H7 (cell line): ENCODE data around the gene SLC25A28. TPM values are rescaled to one million over a fixed set of nuclear protein-coding genes. Genes with fewer than 3 reads are reported as not detected.

Experiments used
- DNase-seq: peaks from one replicate; pipeline ENCODE4 v3.0.0; 2012
- H3K27me3 ChIP-seq: 2 replicates; pipeline ENCODE4 v1.6.0; 2011; ENCODE audit warnings: mild to moderate bottlenecking, low read length; ENCODE audit not compliant: control insufficient read depth, insufficient read depth
- H3K36me3 ChIP-seq: replicated peaks from 2 replicates; pipeline ENCODE4 v1.5.1; 2011; ENCODE audit warnings: low read length; ENCODE audit not compliant: control insufficient read depth, insufficient read depth
- H3K4me3 ChIP-seq: 2 replicates; pipeline ENCODE4 v1.5.1; 2011; ENCODE audit warnings: low read depth, mild to moderate bottlenecking, control low read depth, low read length, moderate library complexity; ENCODE audit not compliant: insufficient read depth
- total RNA-seq: library from RNA; depleted of rRNA; stranded (reverse); fragments of >200 nt; shearing (Covaris generic); gene quantifications from 2 replicates; pipeline ENCODE4 v1.2.3, GENCODE V29; 2014; rRNA removed

The SLC25A28 gene, protein sequence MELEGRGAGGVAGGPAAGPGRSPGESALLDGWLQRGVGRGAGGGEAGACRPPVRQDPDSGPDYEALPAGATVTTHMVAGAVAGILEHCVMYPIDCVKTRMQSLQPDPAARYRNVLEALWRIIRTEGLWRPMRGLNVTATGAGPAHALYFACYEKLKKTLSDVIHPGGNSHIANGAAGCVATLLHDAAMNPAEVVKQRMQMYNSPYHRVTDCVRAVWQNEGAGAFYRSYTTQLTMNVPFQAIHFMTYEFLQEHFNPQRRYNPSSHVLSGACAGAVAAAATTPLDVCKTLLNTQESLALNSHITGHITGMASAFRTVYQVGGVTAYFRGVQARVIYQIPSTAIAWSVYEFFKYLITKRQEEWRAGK
- 21.5 and 24.0 TPM in 2 replicates for total RNA-seq

DNA sequence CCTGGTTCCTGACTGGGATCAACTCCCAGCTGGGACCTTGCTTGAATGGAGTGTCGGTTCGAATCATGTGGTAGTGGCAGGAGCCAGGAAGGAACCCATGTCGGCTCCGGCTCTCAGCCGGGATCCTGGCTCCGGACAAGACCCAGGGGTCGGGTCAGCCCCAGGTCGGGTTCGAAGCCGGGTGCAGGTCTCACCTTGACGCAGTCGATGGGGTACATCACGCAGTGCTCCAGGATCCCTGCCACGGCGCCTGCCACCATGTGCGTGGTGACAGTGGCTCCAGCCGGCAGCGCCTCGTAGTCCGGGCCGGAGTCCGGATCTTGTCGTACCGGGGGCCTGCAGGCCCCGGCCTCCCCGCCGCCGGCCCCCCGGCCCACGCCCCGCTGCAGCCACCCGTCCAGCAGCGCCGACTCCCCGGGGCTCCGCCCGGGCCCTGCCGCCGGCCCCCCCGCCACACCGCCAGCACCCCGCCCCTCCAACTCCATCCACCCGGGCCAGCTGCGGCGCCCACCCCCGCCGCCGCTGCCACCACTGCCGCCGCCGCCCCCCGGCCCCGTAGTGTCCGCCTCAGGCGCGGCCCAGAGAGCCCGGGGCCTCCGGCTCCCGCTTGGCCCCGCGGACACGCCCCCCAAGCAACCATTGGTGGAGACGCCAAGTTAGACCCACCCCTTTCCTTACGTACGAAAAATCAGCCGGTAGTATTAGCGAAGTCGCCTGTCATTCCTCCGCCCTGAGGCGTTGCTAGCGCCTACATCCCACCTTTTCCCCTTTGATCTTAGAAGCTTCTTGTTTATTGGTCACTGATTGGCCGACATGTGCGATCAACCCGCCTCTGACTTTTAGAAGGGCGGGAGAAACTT, at the start of gene SLC25A28:
TSS of gene SLC25A28 (minus strand) at position 589 of the 860 bp plus-strand sequence. CDS start at position 485, 104 bp downstream.
- H3K27me3 ChIP-seq = no peaks in the 10 kb centered on the region; the same call in 1 of the 2 replicates
- peak within 1 kb of the TSS; percentile 83 for H3K4me3 ChIP-seq
- DNase-seq = no peak
- no peaks in the 10 kb centered on the region for H3K36me3 ChIP-seq

DNA sequence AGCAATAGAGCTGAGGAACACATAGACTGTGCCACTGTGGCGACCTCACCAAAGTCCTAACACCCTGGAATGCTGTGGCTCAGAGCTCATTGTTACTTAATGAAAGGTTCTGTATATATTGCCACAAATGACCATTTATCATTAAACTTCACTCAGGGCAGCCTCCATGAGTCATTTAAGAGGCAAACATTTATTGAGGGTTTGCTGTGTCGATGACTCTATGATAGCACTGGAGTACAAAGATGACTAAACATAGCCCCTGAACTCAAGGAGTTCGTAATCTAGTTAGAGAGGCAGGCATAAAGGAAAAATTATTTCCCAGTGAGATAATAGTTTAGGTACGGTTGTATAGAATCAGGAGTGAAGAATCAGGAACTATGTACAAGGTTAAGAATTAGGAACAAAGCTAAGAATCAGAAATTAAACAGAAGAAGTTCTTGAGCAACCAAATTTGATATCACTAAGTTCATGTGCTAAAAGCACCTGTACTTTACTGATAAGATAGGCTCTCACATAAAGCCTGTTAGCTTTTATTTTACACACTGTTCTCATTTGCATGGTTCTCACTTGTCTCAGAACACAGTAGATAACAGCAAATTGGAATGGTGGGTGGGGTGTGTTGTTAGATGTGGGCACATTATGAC, 47.0 kb upstream of the SLC25A28 start:
- Histone ChIP-seq H3K4me3 (no peak overlapping the region), H3K27me3 (no peaks in the 10 kb centered on the region), H3K36me3 (no peaks in the 10 kb centered on the region; the same call in 1 of the 2 replicates)
- DNase-seq = no peak

DNA sequence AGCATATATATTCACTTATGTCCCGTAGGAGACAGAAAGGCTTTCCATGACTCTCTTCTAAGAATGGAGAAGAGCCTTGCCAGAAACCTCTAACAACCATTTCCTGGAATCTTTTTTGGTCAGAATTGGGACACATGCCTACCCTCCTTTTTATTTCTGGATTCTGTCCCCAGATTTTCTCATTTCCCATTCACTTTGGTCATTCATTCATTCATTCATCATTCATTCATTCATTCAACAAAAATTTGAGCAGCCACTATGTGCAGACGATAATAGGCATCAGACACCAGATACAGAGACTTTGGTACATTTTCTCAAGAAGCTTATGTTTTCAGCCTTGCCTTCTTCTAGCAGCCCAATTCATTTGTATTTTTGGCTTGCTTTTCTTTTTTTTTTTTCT, 45.1 kb upstream of the SLC25A28 start:
- DNase-seq = no peak
- Histone ChIP-seq H3K27me3 (no peaks in the 10 kb centered on the region), H3K36me3 (peaks cover 1% of the 10 kb centered on the region), H3K4me3 (no peak overlapping the region)

DNA sequence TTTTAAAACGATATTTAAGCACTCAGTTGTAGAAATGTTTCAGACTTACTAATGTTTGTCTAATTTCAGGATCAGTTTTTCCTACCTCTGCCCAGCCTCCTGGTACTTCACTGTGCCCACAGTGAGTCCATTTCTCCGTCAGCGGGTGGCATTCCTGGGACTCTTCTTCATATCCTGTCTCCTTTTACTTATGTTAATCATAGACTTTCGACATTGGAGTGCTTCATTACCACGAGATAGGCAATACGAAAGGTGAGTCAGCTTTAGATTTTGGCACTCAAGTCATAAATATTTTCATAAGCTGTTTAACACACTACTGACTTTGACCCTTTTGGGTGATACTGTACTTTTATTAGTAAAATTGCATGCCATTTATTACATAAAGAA, 41.1 kb upstream of the SLC25A28 start:
- DNase-seq = no peak
- H3K4me3 ChIP-seq = no peak overlapping the region
- peaks cover 14% of the 10 kb centered on the region; the same call in 1 of the 2 replicates for H3K27me3 ChIP-seq
- peaks cover 1% of the 10 kb centered on the region for H3K36me3 ChIP-seq

DNA sequence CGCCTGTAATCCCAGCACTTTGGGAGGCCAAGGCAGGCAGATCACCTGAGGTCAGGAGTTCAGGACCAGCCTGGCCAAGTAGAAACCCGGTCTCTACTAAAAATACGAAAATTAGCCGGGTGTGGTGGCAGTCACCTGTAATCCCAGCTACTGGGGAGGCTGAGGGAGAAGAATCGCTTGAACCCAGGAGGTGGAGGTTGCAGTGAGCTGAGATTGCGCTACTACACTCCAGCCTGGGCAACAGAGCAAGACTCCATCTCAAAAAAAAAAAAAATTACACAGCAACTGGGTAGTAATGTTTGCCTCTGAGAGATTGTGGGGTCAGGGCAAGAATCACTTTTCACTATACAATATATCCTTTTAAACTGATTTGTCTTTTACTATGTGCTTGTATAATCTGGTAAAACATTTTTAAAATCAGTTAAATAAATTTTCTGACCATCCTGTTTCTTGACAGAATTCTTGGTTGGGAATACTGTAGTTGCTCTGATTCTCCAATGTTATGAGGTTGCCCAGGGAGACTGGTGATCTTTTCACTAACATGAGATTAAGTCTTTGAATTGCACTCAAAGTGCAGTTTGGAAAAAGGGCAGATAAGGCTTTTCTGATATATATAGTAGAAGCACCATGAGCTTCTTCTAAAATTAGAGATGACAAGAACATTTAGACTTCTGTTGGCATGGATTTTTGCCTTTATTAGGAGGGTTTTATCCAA, 40.6 kb upstream of the SLC25A28 start:
- Histone ChIP-seq H3K36me3 (peaks cover 1% of the 10 kb centered on the region), H3K27me3 (peaks cover 16% of the 10 kb centered on the region; the same call in 1 of the 2 replicates), H3K4me3 (no peak overlapping the region)
- no peak for DNase-seq

DNA sequence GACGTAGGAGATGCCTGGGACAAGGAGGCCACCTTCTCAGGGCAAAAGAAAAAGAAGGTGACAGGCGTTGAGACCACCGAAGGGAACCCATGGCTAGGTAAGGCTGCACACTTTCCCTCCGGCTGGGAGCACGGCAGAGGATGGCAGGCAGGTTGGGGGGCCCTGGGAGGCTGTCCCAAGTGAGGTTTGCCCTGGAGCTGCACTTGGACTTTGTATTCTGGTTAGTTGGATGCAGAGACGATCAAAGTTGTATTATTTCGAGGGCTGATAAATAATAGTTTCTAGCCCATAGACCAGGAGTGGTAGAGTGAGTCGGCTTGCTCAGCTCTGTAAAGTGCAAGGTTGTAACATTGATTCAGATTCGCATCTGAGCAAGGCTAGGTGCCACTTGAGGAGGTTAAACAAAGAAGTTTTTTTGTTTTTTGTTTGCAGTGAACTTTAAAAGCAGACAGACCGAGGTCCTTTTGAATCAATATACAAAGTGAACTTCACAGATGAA, 39.7 kb upstream of the SLC25A28 start:
- Histone ChIP-seq H3K36me3 (peaks cover 1% of the 10 kb centered on the region), H3K4me3 (peak overlapping the region; percentile 86), H3K27me3 (peaks cover 18% of the 10 kb centered on the region; the same call in 1 of the 2 replicates)
- no peak for DNase-seq

DNA sequence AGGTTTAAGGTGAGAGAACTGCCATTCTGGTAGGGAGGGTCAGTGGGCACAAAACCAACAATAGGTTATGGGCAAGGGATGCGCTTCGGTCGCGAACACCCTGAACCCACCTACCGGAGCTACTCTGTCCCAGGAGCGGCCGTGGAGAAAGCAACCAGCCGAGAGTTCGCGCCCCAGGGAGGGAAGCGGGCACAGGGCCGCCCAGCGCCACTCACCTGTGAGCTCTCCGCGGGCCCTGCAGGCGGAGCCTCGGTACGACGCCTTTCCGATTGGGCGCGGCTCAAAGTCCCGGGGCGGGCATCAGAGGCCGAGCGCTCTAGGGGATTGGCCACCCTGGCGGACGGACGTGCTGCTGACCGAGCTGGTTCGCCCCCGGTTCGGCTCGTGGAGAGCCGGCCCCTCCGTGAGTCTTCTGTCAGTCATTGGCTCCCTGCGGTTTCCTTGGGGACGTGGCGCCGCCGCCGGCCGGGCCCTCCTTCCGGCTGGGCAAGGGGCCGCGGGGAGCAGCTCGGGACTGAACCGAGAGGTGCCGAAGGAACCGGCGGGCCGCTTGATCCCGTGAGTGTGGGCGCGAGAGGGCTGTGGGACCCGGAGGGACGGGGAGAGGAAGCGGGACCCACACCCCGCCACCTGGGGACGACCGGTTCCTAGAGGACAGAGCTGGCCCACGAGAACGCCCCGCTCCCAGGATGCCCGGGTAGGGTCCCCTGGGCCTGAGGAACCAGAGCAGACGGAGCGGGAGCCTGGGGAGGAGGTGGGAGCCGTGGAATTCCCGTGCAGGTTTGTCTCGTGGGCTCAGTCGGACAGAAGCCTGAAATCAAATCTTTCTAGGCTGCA, 39.0 kb upstream of the SLC25A28 start, which contains the start of gene ENTPD7:
TSS of gene ENTPD7 (plus strand) at position 479 of the 837 bp plus-strand sequence. CDS start 448 bp downstream, outside the sequence.
- DNase-seq = peak; percentile 98
- Histone ChIP-seq H3K36me3 (peaks cover 1% of the 10 kb centered on the region), H3K27me3 (peaks cover 18% of the 10 kb centered on the region; the same call in 1 of the 2 replicates), H3K4me3 (peak within 1 kb of the TSS; percentile 86)

DNA sequence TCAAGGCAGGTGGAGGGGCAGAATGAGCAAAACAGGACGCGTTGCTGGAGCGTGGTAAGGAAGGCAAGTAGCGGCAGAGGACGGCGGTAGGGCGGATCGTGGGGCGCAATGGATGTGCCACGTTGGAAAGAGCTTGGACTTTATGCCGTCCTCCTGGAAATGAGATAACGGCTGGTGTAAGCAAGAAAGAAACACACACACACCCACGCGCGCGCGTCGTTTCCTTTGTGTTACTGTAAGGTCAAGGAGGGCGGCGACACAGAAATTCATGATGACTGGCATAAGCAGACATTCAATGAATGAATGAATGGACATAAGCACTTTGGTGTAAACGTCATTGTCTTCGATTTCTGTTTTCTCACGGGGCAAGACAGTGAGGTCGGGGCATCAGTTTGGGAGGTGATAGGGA, 38.4 kb upstream of the SLC25A28 start:
- Histone ChIP-seq H3K36me3 (peaks cover 1% of the 10 kb centered on the region), H3K4me3 (peak overlapping the region; percentile 86), H3K27me3 (peaks cover 18% of the 10 kb centered on the region; the same call in 1 of the 2 replicates)
- peak; percentile 31 for DNase-seq

DNA sequence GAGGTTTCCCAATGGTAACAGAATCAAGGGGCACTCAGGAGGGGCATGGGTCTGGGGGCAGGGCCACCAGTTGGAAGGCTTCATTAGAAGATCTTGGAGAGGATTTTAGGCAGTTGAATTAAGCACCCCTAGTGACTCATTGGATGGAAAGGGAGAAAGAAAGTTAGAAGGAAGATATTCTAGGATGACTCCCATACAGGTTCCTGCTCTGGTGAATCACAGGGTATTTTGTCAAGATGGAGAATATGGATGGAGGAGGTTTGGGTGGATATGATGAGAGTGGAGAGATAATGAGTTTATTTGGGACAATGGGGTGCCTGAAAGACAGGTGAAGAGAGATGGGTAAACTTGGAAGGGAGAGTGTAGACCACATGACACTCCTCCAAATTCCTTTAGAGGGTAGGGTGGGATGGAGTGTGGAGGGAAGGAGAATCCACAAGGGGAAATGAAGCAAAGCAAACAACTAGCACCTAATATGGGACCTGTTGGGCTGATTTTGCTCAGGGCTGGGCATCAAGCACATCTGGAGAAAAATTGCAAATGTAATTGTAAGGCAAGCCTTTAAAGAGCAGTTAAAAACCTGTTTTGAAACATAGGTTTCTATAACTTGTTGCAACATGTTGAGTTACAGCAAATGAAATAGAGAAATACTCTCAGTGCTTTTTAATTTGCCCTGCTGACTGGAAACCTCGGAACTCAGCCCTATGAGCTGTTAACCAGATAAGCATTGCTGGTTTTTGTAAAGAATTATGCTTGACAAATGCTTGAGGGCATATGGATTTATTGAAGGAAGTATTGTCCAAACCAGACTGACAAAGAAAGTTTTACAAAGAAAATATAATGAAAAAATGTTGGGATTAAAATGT, 36.2 kb upstream of the SLC25A28 start:
- DNase-seq = no peak
- Histone ChIP-seq H3K4me3 (no peak overlapping the region), H3K36me3 (peaks cover 1% of the 10 kb centered on the region), H3K27me3 (peaks cover 18% of the 10 kb centered on the region; the same call in 1 of the 2 replicates)

DNA sequence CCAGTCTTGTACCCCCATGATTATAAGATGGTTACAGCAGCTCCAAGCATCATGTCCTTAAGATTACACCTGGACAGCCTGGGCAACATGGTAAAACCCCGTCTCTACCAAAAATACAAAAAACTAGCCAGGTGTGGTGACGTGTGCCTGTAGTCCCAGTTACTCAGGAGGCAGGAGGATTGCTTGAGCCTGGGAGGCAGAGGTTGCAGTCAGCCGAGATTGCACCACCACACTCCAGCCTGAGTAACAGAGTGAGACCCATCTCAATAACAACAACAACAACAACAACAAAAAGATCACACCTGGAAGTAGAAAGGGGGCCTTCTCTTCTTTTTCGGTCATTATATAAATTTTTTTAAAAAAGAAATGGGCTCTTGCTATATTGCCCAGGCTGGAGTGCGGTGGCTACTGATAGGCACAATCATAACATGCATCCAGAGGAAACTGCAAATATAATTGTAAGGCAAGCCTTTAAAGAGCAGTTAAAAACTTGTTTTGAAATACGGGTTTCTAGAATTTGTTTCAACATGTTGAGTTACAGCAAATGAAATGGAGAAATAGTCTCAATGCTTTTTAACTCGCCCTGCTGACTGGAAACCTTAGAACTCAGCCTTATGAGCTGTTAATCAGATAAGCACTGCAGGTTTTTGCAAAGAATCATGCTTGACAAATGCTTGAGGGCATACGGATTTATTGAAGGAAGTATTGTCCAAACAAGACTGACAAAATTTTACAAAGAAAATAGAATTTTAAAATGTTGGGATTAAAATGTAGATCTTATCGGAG, 34.3 kb upstream of the SLC25A28 start:
- peaks cover 18% of the 10 kb centered on the region; the same call in 1 of the 2 replicates for H3K27me3 ChIP-seq
- no peak for DNase-seq
- H3K4me3 ChIP-seq = no peak overlapping the region
- H3K36me3 ChIP-seq = no peaks in the 10 kb centered on the region

DNA sequence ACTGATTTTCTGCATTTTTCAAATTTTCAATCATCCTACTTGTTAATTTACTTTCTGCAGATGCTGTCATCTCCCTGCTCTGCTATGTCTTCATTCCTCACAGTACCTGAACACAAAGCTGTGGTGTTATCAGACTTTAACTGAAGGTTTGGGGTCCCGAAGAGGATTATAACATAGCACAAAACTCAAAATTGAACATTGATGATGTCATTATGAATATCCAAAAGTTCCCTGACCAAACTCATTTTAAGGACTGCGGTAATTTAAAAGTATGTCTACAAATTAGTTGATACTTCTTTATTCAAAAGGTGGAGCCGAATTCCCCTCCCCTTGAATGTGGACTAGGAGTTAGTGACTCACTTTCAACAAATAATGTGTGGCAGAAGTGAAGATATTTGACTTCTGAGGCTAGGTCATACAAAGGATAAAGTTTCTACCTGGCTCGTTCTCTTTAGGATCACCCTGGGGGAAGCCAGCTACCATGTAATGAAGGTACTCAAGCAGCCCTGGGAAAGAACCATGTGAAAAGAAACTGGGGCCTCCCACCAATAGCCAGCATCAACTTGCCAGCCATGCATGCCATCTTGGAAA, 32.7 kb upstream of the SLC25A28 start:
- Histone ChIP-seq H3K4me3 (no peak overlapping the region), H3K36me3 (no peaks in the 10 kb centered on the region), H3K27me3 (peaks cover 10% of the 10 kb centered on the region; the same call in 1 of the 2 replicates)
- no peak for DNase-seq
